NK-92 treated with Interleukin-12 subunit alpha and Interleukin-12 subunit beta, amount 100 ng/mL, for 24 hours (cell line): ENCODE data around the gene PCED1B.
"Not testable (repeated sequence)": the region's sequence is repeated elsewhere in the genome, so short reads cannot be mapped to it uniquely, and the experiment has no call there.

ENCODE experiments used
- DNase-seq: peaks from one replicate; lab custom pipeline; 2025; lab: John Stamatoyannopoulos, UW

Gene PCED1B

GRCh38 chr12:47209014-47209413 is 129.6 kb downstream of the PCED1B start:
- DNase-seq = no peak

DNA sequence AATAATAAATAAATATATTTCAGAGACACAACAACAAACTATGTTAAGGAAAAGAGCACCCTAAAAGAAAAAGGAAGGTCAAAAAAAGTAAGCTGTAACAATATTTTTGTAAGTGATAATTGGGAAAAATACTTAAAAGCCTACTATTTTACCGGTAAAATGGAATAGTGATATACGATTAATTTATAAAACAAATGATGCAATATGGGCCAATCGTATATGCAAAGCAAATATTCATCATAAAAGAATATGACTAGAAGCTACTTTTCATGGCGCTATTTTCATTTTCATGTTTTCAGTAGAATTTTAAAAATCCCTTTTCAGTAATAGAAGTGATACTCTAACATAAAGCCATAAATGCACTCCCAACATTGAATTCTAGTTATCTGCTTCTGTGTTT is 131.4 kb downstream of the PCED1B start:
- DNase-seq = no peak

GRCh38 chr12:47212701-47213039 is 133.2 kb downstream of the PCED1B start:
- DNase-seq = no peak

- DNase-seq = no peak
Observed at GRCh38 chr12:47213396-47213795, 134.0 kb downstream of the PCED1B start.

- DNase-seq = no peak
Observed at GRCh38 chr12:47214001-47214619, 134.7 kb downstream of the PCED1B start.

DNA sequence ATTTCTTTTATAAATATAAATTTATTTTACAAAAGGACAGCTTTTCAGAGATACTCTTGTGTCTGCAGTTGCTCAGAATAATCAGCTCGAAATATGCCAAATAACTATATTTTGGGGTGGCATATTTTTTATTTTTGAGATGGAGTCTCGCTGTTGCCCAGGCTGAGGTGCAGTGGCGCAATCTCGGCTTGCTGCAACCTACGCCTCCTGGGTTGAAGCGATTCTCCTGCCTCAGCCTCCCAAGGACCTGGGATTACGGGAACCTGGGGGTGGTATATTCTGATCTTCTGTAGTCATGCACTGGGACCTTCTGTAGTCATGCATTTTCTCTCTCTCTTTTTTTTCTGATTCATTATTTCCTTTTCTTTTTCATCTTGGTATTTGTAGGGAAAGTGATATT is 135.3 kb downstream of the PCED1B start:
- no peak for DNase-seq

DNA sequence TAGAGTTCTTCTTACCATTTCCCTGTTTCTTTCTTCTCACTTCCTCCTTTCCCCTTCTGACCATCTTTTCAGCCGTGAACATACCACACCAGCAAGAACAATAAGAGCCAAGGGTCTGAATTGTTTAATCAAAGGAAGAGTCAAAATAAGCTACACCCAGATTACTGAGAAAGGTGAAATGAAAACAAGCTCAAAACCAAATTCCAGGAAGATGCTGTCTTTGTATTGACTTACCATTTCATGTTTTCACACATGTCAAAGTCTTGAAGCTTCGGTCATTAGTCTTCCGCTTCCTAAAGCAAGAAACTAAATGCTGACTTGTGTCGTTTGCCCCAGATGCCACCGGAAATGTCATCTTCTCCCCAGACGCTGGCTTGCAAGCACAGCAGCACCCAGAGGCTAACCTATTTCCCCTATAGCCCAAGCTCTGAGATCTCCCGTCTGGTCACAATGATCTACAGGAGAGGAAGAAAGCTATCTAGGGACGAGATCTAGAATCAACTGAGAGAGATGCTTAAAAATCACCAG is 136.8 kb downstream of the PCED1B start:
- DNase-seq = peak; percentile 48

- not testable (repeated sequence) for DNase-seq
Observed at GRCh38 chr12:47217595-47217869, 138.1 kb downstream of the PCED1B start.

- DNase-seq = no peak
Observed at GRCh38 chr12:47218191-47218654, 138.8 kb downstream of the PCED1B start.

GRCh38 chr12:47219243-47219642 is 139.8 kb downstream of the PCED1B start:
- DNase-seq = no peak

GRCh38 chr12:47221256-47222023 is 142.0 kb downstream of the PCED1B start:
- no peak for DNase-seq

- DNase-seq = no peak
Observed at GRCh38 chr12:47222520-47223030, 143.2 kb downstream of the PCED1B start.

- no peak for DNase-seq
Observed at GRCh38 chr12:47223031-47223847, 143.8 kb downstream of the PCED1B start.

GRCh38 chr12:47223848-47224213 is 144.4 kb downstream of the PCED1B start:
- no peak for DNase-seq

GRCh38 chr12:47224563-47225133 is 145.2 kb downstream of the PCED1B start:
- DNase-seq = no peak

DNA sequence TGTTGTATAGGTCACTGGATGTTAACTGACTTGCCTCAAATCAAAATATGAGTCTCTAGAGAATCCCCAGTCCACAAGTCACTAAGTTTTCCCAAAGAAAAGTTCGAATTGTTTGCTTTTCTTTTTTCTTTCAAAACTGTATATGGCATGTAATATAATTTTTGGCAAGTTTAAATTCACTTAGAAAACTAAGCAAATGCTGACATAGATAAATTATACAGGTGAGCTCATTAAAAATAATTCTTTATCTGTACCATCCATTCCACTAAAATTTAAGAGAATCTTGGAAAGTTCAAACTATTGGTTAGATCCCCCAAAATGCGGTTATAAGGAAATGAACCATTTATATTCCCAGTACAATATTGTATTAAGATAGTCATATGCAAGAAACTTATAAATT is 145.9 kb downstream of the PCED1B start:
- no peak for DNase-seq

DNA sequence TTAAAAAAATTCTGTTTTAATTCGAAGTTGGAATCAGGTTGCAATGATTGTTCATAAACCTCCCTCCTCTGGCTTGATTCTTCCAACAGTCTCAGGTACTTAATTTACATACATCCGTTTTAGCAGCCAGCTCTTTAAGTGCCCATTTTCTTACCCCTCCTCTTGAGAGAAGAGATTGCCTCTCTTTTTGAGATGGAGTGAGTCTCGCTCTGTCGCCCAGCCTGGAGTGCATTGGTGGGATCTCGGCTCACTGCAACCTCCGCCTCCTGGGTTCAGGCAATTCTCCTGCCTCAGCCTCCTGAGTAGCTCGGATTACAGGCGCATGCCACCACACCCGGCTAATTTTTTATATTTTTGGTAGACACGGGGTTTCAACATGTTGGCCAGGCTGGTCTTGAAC is 146.8 kb downstream of the PCED1B start:
- no peak for DNase-seq

- DNase-seq = no peak
Observed at GRCh38 chr12:47228802-47229201, 149.4 kb downstream of the PCED1B start.

DNA sequence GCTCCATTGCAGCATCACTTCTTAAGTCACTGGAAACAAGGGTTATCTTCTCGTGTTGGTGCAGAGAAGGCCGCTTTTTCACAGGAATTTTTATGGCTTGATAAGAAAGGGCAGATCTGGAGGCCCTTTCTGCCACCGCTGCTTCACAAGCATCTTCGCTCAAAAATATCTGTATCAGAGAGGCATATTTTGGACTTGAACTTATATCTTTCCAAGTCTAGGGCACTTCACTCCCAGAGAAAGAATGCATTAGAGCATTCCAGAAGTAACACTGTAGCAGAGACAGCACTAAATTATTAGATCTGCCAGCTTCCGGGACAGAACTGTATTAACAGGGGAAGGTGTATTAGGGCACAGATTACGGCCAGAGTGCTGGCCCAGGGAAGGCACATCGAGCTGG is 152.0 kb downstream of the PCED1B start:
- no peak for DNase-seq

DNA sequence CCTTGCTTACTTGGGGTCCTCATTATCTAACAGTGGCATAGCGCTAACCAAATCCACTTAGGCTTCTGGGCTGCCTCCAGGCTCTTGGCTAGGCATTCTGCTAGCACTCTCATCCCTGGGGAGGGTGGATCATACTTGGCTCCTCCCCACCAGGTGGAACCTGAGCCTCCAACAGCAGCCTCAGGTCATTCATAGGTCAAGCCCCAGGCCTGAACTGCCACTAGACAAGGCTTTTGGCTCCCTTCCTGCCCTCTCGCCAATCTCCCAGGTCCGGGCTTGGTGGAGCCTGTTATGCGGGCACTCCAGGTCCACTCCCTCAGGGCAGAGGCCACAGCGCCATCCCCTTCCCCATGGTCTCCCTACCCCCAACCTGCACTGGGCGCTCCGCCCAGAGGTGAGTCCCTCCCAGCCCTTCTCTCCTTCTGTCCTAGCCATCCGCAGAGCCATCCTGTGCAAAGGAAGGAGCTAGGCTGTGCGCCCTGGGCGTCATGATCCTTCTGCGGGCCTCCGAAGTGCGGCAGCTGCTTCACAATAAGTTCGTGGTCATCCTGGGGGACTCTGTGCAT is 155.2 kb downstream of the PCED1B start:
- DNase-seq = no peak

- DNase-seq = no peak
Observed at GRCh38 chr12:47235258-47236040, 156.0 kb downstream of the PCED1B start.
